ENCODE data around the gene MMAB.

MMAB gene

DNA sequence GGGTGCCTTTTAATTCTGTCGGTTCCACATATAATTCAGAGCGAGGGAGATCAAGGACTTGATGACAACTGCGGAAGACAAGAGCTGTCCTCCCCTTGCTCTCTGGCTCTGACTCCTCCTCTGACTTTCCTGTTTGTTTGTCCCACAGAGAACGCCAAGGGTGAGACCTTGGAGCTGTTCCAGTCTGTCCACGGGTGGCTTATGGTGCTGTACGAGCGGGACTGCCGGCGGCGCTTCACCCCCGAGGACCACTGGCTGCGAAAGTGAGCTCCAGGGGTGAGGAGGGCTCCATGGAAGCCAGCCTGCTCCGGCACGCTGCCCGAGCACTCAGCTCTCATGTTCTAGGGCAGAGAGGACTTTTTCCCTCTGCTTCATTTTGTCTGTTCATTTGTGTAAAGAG is 63.1 kb downstream of the MMAB start:
- no peak for DNase-seq (ENCODE audit: low spot score)

DNA sequence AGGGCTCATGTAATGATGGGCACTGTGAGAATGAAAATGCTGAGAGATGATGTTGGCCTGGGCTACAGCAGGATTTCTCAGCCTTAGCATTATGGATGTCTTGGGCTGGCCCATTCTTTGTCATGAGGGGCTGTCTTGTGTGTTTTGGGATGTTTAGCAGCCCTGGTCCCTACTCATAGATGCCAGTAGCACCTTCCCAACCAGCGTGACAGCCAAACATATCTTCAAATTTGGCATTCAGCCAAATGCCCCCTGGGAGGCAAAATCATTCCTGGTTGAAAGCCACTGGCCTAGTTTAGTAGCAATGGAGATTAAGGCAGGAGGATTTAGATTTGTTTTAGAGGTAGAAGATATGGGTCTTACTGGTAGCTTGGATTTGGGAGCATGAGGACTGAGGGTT is 69.2 kb downstream of the MMAB start:
- DNase-seq (ENCODE audit: low spot score) = no peak

Data from pons (tissue), 1 donor.